ENCODE results near the gene TPO.
"Not testable (repeated sequence)": the region's sequence is repeated elsewhere in the genome, so short reads cannot be mapped to it uniquely, and the experiment has no call there.

Gene TPO

GRCh38 chr2:1563084-1563857 lies 150.0 kb downstream of the TPO start:
- no peak for DNase-seq

GRCh38 chr2:1563943-1564891 lies 151.0 kb downstream of the TPO start:
- DNase-seq, result no peak

GRCh38 chr2:1567556-1568344 lies 154.5 kb downstream of the TPO start:
- no peak for DNase-seq

- DNase-seq, result not testable (repeated sequence)
Measured at GRCh38 chr2:1568345-1568668, 155.0 kb downstream of the TPO start.

GRCh38 chr2:1569879-1570450 lies 156.7 kb downstream of the TPO start:
- DNase-seq, result no peak

GRCh38 chr2:1571477-1572417 lies 158.5 kb downstream of the TPO start:
- no peak for DNase-seq

- DNase-seq, result no peak
Measured at GRCh38 chr2:1572638-1573037, 159.4 kb downstream of the TPO start.

GRCh38 chr2:1577846-1578245 lies 164.6 kb downstream of the TPO start:
- DNase-seq, result no peak

GRCh38 chr2:1581257-1581964 lies 168.1 kb downstream of the TPO start:
- not testable (repeated sequence) for DNase-seq

GRCh38 chr2:1581965-1582625 lies 168.8 kb downstream of the TPO start:
- DNase-seq, result no peak

GRCh38 chr2:1582891-1583341 lies 169.7 kb downstream of the TPO start:
- DNase-seq, result no peak

- DNase-seq, result no peak
Measured at GRCh38 chr2:1584051-1584531, 170.8 kb downstream of the TPO start.

- no peak for DNase-seq
Measured at GRCh38 chr2:1584691-1585485, 171.6 kb downstream of the TPO start.

- DNase-seq, result no peak
Measured at GRCh38 chr2:1585635-1586034, 172.4 kb downstream of the TPO start.

GRCh38 chr2:1586251-1586922 lies 173.1 kb downstream of the TPO start:
- DNase-seq, result no peak

GRCh38 chr2:1586923-1587840 lies 173.9 kb downstream of the TPO start:
- DNase-seq, result no peak

All from NCI-H2107 (cell line).